Upper lobe of left lung (tissue), 6 donors: Measurements from ENCODE around the gene SIL1. TPM values are rescaled to one million over a fixed set of nuclear protein-coding genes. Genes with fewer than 3 reads are reported as not detected.
"Not testable (repeated sequence)": the region's sequence is repeated elsewhere in the genome, so short reads cannot be mapped to it uniquely, and the experiment has no call there.

Experiments used
- ATAC-seq, 2 donors: fragments of 200-7000 bp; cut with Tn5 transposase; one replicate each; pipeline ENCODE4 v1.9.1; 2022; ENCODE audit warnings: mild to moderate bottlenecking in 2 of 2, moderate library complexity in 2 of 2; ENCODE audit not compliant: low FRiP score in 2 of 2
- DNase-seq, 2 donors: peaks; one replicate each; pipeline ENCODE4 v3.0.0-alpha.2; 2019 to 2020
- H3K27ac ChIP-seq, 4 donors: fragments of 200-600 bp; sonication (generic); one replicate each; pipeline ENCODE4 v1.5.1; 2016 to 2019
- H3K27me3 ChIP-seq, 4 donors: fragments of 200-600 bp; sonication (generic); one replicate each; pipeline ENCODE4 v1.5.1; 2017 to 2019
- H3K36me3 ChIP-seq, 4 donors: fragments of 200-600 bp; sonication (generic); one replicate each; pipeline ENCODE4 v1.5.1; 2016 to 2019
- H3K4me1 ChIP-seq, 4 donors: fragments of 200-600 bp; sonication (generic); one replicate each; pipeline ENCODE4 v1.5.1; 2018 to 2019
- H3K4me3 ChIP-seq, 4 donors: fragments of 200-600 bp; sonication (generic); one replicate each; pipeline ENCODE4 v1.5.1; 2017 to 2019; ENCODE audit warnings: mild to moderate bottlenecking in 2 of 4, moderate library complexity in 1 of 4
- H3K9me3 ChIP-seq, 4 donors: fragments of 200-600 bp; sonication (generic); one replicate each; pipeline ENCODE4 v1.5.1; 2018 to 2019
- CTCF ChIP-seq, 6 experiments: fragments of 450-650 bp in 4 of 6; fragments of 200-600 bp in 2 of 6; sonication (generic) in 2 of 6; IDR thresholded peaks; one replicate each; pipeline ENCODE4 v1.5.1; 2016 to 2019; ENCODE audit warnings: antibody characterized with exemption in 6 of 6
- EP300 ChIP-seq, 4 donors: sonication (generic); formaldehyde crosslinking; IDR thresholded peaks; one replicate each; pipeline ENCODE4 v1.5.1; 2017; ENCODE audit warnings: antibody characterized with exemption in 4 of 4, control low read depth in 2 of 4
- POLR2A ChIP-seq, 4 donors: fragments of 450-650 bp; IDR thresholded peaks; one replicate each; pipeline ENCODE4 v1.5.1; 2016 to 2017; ENCODE audit warnings: antibody characterized with exemption in 4 of 4, mild to moderate bottlenecking in 2 of 4
- POLR2AphosphoS5 ChIP-seq, 2 donors: sonication (generic); formaldehyde crosslinking; IDR thresholded peaks; one replicate each; pipeline ENCODE4 v1.5.1; 2017; ENCODE audit warnings: antibody characterized with exemption in 2 of 2
- WGBS, 2 donors: methylation state at CpG; one replicate each; pipeline ENCODE4 v1.1.5; 2017 to 2018; 5-methylcytosine and 5-hydroxymethylcytosine counted together
- total RNA-seq, 6 donors: library from RNA; depleted of rRNA in 4 of 6; stranded (reverse); fragments of >200 nt in 4 of 6; gene quantifications; one replicate each; pipeline versions ENCODE4 v1.1.0 to v1.2.1, GENCODE V29; 2016 to 2021
- donor health status: DM: no; HTN: no; CAD: no; lungs with moderate emphysema.
- donor health status: DM: no; HTN: yes; CAD: no; lungs with severe emphysema.

SIL1 gene
- total RNA-seq, 6 donors from 2014 or later, result 30.2 to 83.8 (median 51.2) TPM

DNA sequence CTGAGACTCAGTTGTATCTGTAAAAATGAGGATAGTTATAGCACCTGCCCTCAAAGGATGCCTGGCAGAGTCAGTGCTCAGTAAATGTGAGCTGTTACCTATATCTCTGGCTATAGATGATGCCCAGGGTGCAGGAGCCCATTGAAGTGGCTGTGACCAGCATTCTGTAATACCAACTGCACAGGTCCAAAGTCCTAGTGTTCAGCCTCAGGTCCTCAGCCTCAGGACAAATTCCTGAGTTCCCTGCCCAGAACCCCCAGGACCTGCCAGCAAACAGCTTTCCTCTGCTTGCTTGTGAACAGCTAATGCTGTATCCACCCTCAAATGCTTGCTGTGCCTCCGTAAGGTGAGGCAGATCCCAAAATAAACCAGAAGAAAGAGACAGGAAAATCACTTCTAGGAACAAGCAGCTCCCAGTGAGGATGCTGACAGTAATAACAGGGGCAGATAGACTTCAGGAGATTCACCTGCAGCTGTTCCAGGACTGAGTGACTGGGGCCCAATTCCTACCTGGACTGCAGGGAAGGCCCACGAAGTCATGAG, 80.8 kb downstream of the SIL1 start:
- Histone ChIP-seq H3K36me3 (peaks cover 9 to 49% (median 20%) of the 10 kb centered on the region in 4 donors), H3K27me3 (no peaks in the 10 kb centered on the region), H3K4me3 (no peak overlapping the region), H3K27ac (no peak overlapping the region), H3K4me1 (peaks cover 0 to 11% (median 0%) of the 10 kb centered on the region in 4 donors), H3K9me3 (no peaks in the 10 kb centered on the region)
- TF ChIP-seq POLR2AphosphoS5 (IDR thresholded peaks at IDR 0.05), result no peak
- no peak for TF ChIP-seq CTCF (IDR thresholded peaks at IDR 0.05)
- TF ChIP-seq EP300 (IDR thresholded peaks at IDR 0.05), result no peak
- TF ChIP-seq POLR2A (IDR thresholded peaks at IDR 0.05), result no peak
- no peak for DNase-seq
- ATAC-seq, result no peak
- WGBS, 2 donors, result 100% methylated on average over 2 of the region's 2 CpGs

GRCh38 chr5:139116100-139116655, 82.0 kb downstream of the SIL1 start:
- no peak for TF ChIP-seq POLR2A (IDR thresholded peaks at IDR 0.05)
- ATAC-seq, result no peak
- Histone ChIP-seq H3K9me3 (no peaks in the 10 kb centered on the region), H3K27me3 (no peaks in the 10 kb centered on the region), H3K4me1 (peaks cover 0 to 11% (median 0%) of the 10 kb centered on the region in 4 donors), H3K36me3 (peaks cover 9 to 47% (median 20%) of the 10 kb centered on the region in 4 donors), H3K4me3 (no peak overlapping the region), H3K27ac (no peak overlapping the region)
- WGBS, 2 donors, result 81 to 86% methylated on average over 5 of the region's 5 CpGs
- no peak for DNase-seq

GRCh38 chr5:139113892-139114291, 84.3 kb downstream of the SIL1 start:
- no peak for ATAC-seq
- Histone ChIP-seq H3K4me1 (peaks cover 0 to 11% (median 0%) of the 10 kb centered on the region in 4 donors), H3K36me3 (peaks cover 0 to 24% (median 6%) of the 10 kb centered on the region in 4 donors), H3K27me3 (no peaks in the 10 kb centered on the region), H3K27ac (no peak overlapping the region), H3K4me3 (no peak overlapping the region), H3K9me3 (no peaks in the 10 kb centered on the region)
- no peak for TF ChIP-seq POLR2AphosphoS5 (IDR thresholded peaks at IDR 0.05)
- TF ChIP-seq POLR2A (IDR thresholded peaks at IDR 0.05), result no peak
- TF ChIP-seq CTCF (IDR thresholded peaks at IDR 0.05), result no peak
- TF ChIP-seq EP300 (IDR thresholded peaks at IDR 0.05), result no peak
- no peak for DNase-seq
- WGBS, 2 donors, result 80 to 91% methylated on average over 1 to 2 of the region's 2 CpGs

GRCh38 chr5:139112362-139112761, 85.8 kb downstream of the SIL1 start:
- peaks cover 0 to 11% (median under 1%) of the 10 kb centered on the region in 4 donors for H3K36me3 ChIP-seq
- H3K27ac ChIP-seq, H3K27me3 ChIP-seq, DNase-seq, ATAC-seq, H3K4me3 ChIP-seq, H3K9me3 ChIP-seq: not testable (repeated sequence)
- H3K4me1 ChIP-seq, result peaks cover 0 to 11% (median 0%) of the 10 kb centered on the region in 4 donors
- 91 to 96% methylated on average over 10 to 39 of the region's 39 CpGs for WGBS, 2 donors

DNA sequence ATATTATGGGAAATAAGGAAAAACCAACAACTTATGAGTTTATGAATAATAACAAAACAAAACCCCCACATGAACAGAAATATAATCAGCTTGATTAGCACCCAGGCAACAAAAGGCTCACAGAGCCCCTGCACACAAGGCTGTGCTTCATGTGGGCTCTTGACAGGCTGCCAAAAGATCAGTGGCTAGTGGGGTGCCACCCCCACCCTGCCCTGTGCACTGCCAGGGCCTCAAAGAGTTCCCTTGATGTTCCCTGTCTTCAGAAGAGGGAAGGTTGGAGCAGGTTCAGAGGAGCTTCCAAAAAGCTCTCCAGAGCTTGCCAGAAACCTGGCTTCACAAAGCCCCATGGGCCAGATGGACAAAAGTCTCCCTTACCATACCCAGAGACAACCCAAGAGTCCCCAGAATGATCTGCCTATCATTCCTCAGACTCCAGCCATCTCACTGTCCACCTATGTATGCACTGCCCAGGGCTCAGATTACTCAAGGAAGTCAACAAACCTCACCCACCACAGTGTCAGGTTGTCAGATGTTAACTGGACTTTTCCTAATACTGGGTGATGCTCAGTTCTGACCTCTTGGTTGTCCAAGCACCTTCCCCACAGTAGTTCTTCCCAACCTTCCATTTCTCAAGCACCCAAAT, 87.5 kb downstream of the SIL1 start:
- H3K27me3 ChIP-seq, result no peaks in the 10 kb centered on the region
- H3K4me1 ChIP-seq, result peaks cover 0 to 11% (median 0%) of the 10 kb centered on the region in 4 donors
- no peak for TF ChIP-seq POLR2A (IDR thresholded peaks at IDR 0.05)
- TF ChIP-seq EP300 (IDR thresholded peaks at IDR 0.05), result no peak
- H3K36me3 ChIP-seq, result no peaks in the 10 kb centered on the region
- H3K4me3 ChIP-seq, result no peak overlapping the region
- no peak for DNase-seq
- H3K27ac ChIP-seq, result no peak overlapping the region
- ATAC-seq, result no peak
- no peaks in the 10 kb centered on the region for H3K9me3 ChIP-seq

DNA sequence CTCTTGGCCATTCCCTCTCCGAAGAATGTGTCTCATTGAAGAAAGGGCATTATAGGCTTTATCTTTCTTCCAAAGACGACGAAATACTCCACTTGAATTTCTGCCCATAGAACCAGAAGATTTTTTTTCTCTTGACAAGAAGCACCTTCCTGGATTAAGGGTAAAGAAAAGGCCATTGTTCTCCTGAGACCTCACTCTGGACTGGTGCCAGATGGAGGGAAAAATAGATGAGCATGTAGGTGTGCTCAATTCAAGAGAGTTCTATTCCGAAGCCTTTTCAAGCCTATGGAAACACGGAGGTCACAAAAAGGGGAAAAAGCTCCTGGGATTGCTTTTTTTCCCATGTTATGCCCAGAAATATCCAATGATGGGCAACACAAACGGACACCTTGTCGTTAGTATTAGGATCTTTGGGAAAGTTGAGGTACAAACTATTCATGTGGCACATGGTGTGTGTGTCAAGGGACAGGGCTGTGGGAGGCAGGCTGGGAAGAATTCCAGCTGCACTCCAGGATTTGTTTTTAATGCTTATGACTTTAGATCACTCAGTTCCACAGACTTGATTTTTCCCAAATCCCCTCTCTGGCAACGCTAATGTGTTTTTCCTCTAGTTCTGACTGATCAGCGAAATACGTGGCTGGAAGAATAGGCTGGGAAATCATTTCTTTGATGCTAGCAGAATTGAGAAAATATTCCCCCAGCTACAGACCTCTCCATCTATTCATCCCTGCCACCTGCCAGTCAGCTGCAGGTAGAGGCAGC, 89.9 kb downstream of the SIL1 start:
- WGBS, 2 donors, result 77 to 79% methylated on average over 10 of the region's 10 CpGs
- Histone ChIP-seq H3K27me3 (no peaks in the 10 kb centered on the region), H3K36me3 (no peaks in the 10 kb centered on the region), H3K4me1 (peaks cover 0 to under 1% (median 0%) of the 10 kb centered on the region in 4 donors), H3K27ac (no peak overlapping the region), H3K9me3 (no peaks in the 10 kb centered on the region), H3K4me3 (no peak overlapping the region)
- ATAC-seq, result no peak
- DNase-seq, result no peak
- no peak for TF ChIP-seq EP300 (IDR thresholded peaks at IDR 0.05)
- no peak for TF ChIP-seq CTCF (IDR thresholded peaks at IDR 0.05)
- no peak for TF ChIP-seq POLR2AphosphoS5 (IDR thresholded peaks at IDR 0.05)
- TF ChIP-seq POLR2A (IDR thresholded peaks at IDR 0.05), result no peak
